Astrocyte (in vitro differentiated cells and primary cell): Measurements from ENCODE around the gene TMEM37.

Experiments
- EZH2 ChIP-seq: IDR thresholded peaks from 2 replicates; pipeline ENCODE4 v1.6.1; 2012; ENCODE audit warnings: mild to moderate bottlenecking, low read length, inconsistent platforms; ENCODE audit not compliant: insufficient read depth
- TF ChIP-seq, protein P1 (sequence below): IDR thresholded peaks from 2 replicates; pipeline ENCODE4 v1.5.1; 2011; ENCODE audit warnings: low read depth, mild to moderate bottlenecking, inconsistent platforms, low read length, moderate library complexity; ENCODE audit not compliant: insufficient read depth

DNA sequence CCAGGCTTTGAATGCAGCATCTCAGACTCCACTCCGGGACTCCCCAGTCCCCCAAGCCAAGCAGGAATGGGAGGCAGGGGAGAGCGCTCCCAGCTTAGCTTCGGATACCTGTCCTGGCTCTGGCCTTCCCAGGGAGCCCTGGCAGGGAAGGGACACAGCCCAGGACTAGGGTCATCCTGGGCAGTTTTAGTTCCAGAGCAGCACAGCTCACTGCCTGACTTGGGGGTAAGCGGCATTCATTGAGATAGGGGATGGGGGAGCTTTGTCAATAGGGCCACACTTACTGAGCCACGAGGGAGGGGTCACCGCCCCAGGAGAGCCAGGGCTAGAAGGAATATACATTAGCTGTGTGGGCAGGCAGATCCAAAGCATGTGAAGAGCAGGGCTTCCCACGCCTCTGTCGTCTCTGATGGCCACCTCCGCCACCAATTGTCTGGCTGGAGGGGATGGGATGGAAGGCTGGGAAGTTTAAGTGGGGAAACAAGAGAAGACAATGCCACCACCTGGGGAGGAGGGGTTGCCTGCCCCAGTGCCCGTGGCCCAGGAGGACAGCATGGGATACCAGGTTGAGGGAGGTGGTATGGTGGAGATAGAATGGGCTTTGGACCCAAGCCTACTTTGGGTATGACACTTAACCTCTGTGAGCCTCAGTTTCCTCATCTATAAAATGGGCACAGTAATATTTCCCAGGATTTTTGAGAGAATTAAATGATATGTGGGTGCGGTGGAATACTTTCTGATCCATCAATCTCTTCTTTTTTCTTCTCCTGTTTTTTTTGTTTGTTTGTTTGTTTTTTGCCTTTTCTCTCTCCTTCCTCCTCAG is 52.5 kb downstream of the TMEM37 start:
- TF ChIP-seq, protein P1, sequence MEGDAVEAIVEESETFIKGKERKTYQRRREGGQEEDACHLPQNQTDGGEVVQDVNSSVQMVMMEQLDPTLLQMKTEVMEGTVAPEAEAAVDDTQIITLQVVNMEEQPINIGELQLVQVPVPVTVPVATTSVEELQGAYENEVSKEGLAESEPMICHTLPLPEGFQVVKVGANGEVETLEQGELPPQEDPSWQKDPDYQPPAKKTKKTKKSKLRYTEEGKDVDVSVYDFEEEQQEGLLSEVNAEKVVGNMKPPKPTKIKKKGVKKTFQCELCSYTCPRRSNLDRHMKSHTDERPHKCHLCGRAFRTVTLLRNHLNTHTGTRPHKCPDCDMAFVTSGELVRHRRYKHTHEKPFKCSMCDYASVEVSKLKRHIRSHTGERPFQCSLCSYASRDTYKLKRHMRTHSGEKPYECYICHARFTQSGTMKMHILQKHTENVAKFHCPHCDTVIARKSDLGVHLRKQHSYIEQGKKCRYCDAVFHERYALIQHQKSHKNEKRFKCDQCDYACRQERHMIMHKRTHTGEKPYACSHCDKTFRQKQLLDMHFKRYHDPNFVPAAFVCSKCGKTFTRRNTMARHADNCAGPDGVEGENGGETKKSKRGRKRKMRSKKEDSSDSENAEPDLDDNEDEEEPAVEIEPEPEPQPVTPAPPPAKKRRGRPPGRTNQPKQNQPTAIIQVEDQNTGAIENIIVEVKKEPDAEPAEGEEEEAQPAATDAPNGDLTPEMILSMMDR, result no peak
- no peak for TF ChIP-seq EZH2
